Fibroblast of lung (primary cell): ENCODE results near the gene STX7.

Experiments used
- CTCF ChIP-seq, 2 donors: IDR thresholded peaks in 1 of 2; conservative IDR thresholded peaks in 1 of 2; 1 replicate in 1 of 2; 2 replicates in 1 of 2; pipeline ENCODE4 v1.5.1; 2011 to 2012; ENCODE audit warnings: low read length in 2 of 2, control low read depth in 1 of 2, inconsistent platforms in 1 of 2, low read depth in 1 of 2, mild to moderate bottlenecking in 1 of 2
- EZH2 ChIP-seq: IDR thresholded peaks from 2 replicates; pipeline ENCODE4 v1.5.1; 2012; ENCODE audit warnings: low read length, control low read depth, mild to moderate bottlenecking; ENCODE audit errors: missing control alignments

- TF ChIP-seq CTCF (conservative IDR thresholded peaks at IDR 0.05 in 1 of 2, IDR thresholded peaks at IDR 0.05 in 1 of 2; ENCODE audit: low read depth in 1 of 2, low read length in 2 of 2) = no peak
- no peak for TF ChIP-seq EZH2
These were observed 30.3 kb downstream of the STX7 start for GRCh38 chr6:132482581-132482980.
